Measurements from ENCODE around the gene RNU6-9.
"Not testable (repeated sequence)": the region's sequence is repeated elsewhere in the genome, so short reads cannot be mapped to it uniquely, and the experiment has no call there.

Gene RNU6-9

GRCh38 chr19:878751-879561 is 14.3 kb upstream of the RNU6-9 start:
- DNase-seq (ENCODE audit: low spot score) = not testable (repeated sequence)

GRCh38 chr19:879711-880438 is 13.4 kb upstream of the RNU6-9 start:
- no peak for DNase-seq (ENCODE audit: low spot score)

- no peak for DNase-seq (ENCODE audit: low spot score)
Measured at GRCh38 chr19:881385-882071, 11.8 kb upstream of the RNU6-9 start.

- DNase-seq (ENCODE audit: low spot score) = no peak
Measured at GRCh38 chr19:882871-883497, 10.3 kb upstream of the RNU6-9 start.

- DNase-seq (ENCODE audit: low spot score) = no peak
Measured at GRCh38 chr19:883661-884211, 9.5 kb upstream of the RNU6-9 start.

GRCh38 chr19:884420-885211 is 8.7 kb upstream of the RNU6-9 start:
- no peak for DNase-seq (ENCODE audit: low spot score)

GRCh38 chr19:885536-886224 is 7.6 kb upstream of the RNU6-9 start:
- DNase-seq (ENCODE audit: low spot score) = no peak

GRCh38 chr19:887072-887471 is 6.2 kb upstream of the RNU6-9 start:
- peak; percentile 35 for DNase-seq (ENCODE audit: low spot score)

- DNase-seq (ENCODE audit: low spot score) = no peak
Measured at GRCh38 chr19:887599-887998, 5.7 kb upstream of the RNU6-9 start.

- DNase-seq (ENCODE audit: low spot score) = no peak
Measured at GRCh38 chr19:888581-889385, 4.5 kb upstream of the RNU6-9 start.

- no peak for DNase-seq (ENCODE audit: low spot score)
Measured at GRCh38 chr19:889662-890295, 3.5 kb upstream of the RNU6-9 start.

- no peak for DNase-seq (ENCODE audit: low spot score)
Measured at GRCh38 chr19:890831-891230, 2.5 kb upstream of the RNU6-9 start.

GRCh38 chr19:891421-892200 is 1.7 kb upstream of the RNU6-9 start:
- not testable (repeated sequence) for DNase-seq (ENCODE audit: low spot score)

- DNase-seq (ENCODE audit: low spot score) = no peak
Measured at GRCh38 chr19:892243-892893, 916 bp upstream of the RNU6-9 start.

- DNase-seq (ENCODE audit: low spot score) = no peak
Measured at GRCh38 chr19:896434-896833, 3.1 kb downstream of the RNU6-9 start.

- no peak for DNase-seq (ENCODE audit: low spot score)
Measured at GRCh38 chr19:896999-897398, 3.7 kb downstream of the RNU6-9 start.

- no peak for DNase-seq (ENCODE audit: low spot score)
Measured at GRCh38 chr19:897442-898039, 4.3 kb downstream of the RNU6-9 start.

GRCh38 chr19:898663-899062 is 5.4 kb downstream of the RNU6-9 start:
- DNase-seq (ENCODE audit: low spot score) = no peak

Measured in RKO (cell line).